ENCODE results near the gene TBX1. TPM values are rescaled to one million over a fixed set of nuclear protein-coding genes. Genes with fewer than 3 reads are reported as not detected.

Gene TBX1
- total RNA-seq, 1 experiment from 2014 or later, result 2.6 TPM

DNA sequence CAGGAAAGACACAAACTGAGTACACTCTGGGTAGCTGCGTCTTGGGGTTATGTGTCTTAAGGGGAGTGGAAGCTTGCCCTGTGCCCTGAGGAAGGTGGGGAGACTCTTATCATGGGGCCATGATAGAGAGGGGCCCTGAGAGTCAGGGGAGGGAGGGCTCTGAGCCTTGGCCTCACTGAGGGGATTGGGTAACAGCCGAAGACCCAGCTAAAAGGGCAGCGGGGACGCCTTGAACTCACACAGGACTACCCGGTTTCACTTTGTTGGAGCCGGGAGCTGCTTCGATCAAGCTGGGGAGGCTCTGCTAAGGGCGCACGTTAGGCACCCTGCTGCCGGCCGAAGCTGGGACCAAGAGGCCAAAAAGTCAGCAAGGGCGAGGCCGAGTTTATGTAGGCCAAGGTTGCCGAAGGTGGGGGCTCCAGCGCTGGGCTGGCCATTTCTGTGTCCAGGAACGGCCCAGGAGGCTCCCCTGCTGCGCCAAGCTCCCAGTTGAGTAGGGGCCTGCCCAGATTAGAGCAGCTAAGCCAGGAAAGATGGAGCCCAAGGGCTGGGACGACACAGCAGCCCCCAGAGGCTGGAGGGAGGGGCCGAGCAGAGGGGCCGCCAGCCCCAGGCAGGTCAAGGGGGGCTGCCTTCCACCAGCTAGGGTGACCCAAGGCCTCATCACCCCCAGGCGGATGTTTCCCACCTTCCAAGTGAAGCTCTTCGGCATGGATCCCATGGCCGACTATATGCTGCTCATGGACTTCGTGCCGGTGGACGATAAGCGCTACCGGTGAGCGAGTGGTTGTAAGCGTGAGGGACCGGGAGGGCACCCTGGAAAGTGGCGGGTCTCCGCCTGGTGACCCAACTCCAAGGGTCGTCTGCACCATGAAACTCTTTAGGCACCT is 2.2 kb downstream of the TBX1 start:
- no peak for DNase-seq (ENCODE audit: extremely low read depth, low read depth)

DNA sequence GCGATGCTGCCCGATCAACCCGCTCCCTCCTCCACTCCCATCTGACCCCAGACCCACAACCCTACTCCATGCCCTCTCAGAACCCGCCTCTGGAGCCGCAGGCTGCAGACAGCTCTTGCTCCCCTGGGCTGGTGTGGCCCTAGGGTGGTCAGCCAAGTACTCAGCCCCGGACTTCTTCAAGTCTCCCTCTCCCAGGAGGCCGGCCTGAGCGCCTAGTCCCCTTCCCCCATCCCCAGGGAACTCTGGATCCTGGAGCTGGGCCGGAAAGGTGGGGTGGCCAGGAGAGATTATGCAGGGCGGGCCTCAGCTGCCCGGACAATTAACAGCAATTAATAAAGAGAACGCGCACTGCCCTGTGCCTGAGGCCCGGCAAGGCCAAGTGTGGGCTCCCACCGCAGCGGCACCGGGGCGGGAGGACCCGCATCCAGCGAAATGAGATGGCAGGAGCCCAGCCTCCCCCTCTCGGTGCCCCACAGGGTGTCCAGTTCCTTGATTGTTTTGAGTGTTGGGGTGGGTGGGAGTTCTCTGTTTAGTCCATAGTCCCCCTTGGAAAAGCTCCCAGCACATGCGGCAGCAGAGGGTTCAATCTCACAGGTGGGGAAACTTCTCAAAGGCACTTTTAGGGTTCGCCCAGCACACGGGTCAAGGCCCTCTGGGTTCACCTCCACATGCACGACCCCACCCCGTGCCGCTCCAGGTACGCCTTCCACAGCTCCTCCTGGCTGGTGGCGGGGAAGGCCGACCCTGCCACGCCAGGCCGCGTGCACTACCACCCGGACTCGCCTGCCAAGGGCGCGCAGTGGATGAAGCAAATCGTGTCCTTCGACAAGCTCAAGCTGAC is 3.1 kb downstream of the TBX1 start:
- no peak for DNase-seq (ENCODE audit: extremely low read depth, low read depth)

GRCh38 chr22:19764299-19764593 is 3.7 kb downstream of the TBX1 start:
- no peak for DNase-seq (ENCODE audit: extremely low read depth, low read depth)

DNA sequence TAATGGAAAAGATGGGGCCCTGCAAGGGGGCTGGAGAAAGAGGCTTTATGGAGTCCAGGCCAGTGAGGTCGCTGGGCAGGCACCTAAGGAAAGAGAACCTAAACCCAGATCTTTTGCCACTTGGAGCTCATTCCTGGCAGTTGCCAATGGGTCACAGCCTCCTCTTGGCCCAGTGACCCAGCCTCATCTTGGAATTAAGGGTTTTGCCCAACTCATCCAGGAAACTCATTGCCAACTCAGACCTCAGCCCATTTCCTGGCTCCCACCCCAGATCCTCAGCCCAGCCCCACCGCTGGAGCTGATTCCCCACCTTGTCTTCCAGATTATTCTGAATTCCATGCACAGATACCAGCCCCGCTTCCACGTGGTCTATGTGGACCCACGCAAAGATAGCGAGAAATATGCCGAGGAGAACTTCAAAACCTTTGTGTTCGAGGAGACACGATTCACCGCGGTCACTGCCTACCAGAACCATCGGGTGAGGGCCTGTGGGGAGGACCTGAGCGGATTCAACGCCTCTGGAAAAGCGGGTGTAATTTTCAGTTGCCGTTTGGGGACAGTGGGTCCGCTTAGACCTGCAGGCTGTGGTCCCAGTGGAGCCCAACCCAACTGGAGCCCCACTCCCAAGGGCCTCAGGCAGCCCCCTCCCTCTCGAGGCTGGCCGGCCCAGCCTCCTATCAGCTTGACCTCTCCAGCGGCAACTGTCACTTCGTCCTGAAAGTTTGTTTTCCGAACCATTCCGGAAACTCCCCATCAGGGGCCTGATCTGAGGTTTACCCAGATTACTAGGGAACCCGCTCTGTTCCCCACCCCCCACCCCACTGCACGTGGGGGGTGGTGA is 4.3 kb downstream of the TBX1 start:
- DNase-seq (ENCODE audit: extremely low read depth, low read depth), result no peak

DNA sequence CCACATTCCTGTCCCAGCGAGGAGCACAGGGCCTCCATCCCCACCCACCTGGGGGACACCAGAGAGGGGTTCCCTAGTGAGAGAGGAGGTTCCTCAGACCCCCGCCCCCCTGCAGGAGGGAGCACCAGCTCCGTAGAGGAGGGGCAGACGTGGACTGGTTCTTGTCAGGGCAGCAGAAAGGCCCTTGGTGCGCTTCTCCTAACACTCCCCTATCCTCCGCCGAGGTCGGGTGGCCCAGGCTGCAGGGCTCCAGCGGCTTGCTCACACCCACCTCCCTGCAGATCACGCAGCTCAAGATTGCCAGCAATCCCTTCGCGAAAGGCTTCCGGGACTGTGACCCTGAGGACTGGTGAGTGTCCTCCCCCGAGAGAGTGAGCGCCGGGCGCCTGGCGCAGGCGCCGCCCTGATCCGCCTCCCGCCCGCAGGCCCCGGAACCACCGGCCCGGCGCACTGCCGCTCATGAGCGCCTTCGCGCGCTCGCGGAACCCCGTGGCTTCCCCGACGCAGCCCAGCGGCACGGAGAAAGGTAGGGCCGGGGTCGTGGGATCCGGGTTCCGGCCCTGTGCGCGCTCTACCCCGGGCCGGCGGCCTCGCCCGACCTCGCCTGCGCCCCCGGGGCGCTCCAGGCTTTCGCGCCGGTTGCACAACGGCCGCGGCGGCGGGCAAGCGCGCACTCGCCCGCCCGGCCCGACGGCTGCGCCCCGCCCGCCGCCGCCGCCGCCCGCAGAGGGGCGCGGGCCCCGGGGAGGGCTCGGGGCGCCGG is 5.1 kb downstream of the TBX1 start:
- DNase-seq (ENCODE audit: extremely low read depth, low read depth), result no peak

- no peak for DNase-seq (ENCODE audit: extremely low read depth, low read depth)
Observed at GRCh38 chr22:19766240-19766510, 5.6 kb downstream of the TBX1 start.

DNA sequence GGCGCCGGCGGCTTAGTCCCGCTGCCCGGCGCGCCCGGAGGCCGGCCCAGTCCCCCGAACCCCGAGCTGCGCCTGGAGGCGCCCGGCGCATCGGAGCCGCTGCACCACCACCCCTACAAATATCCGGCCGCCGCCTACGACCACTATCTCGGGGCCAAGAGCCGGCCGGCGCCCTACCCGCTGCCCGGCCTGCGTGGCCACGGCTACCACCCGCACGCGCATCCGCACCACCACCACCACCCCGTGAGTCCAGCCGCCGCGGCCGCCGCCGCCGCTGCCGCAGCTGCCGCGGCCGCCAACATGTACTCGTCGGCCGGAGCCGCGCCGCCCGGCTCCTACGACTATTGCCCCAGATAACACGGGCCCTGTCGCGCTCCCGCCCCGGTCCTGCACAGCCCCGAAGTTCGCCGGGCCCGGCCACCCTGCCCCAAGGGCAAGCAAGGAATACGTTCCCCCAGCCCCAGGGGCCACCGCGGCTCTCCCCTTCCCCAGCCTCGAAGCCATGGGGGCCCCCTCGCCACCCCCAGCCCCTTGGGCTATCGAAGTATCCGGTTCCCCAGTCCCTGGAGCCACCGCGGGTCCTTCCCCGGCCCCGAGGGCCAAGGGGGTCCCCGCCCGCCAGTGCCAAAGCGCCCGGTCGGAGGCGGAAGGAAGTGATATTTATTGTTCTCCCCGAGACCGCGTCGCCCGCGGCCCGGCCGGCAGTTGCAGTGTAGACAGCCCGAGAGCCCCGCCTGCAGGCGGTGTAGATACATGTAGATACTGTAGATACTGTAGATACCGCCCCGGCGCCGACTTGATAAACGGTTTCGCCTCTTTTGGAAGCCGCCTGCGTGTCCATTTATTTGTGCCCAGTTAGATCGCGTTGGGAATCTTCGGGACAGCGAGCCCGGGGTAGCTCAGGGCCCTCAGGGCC is 6.2 kb downstream of the TBX1 start:
- DNase-seq (ENCODE audit: extremely low read depth, low read depth), result no peak

- no peak for DNase-seq (ENCODE audit: extremely low read depth, low read depth)
Observed at GRCh38 chr22:19767427-19768341, 7.1 kb downstream of the TBX1 start.

DNA sequence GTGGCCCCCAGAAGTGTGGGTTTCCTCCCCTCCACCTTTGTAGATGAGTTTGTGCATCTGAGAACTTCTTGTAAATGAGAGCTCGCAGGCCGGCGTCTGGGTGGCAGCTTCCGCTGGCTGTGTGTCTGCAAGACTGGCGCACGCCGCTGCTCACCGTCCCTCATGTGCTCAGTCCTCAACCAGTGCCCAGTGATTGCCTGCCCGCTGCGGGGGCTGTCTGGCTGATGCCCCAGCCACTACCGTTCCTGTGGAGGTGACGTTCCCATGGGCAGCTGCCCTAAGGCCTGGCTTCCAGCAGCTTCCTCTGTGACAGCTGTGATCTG is 8.8 kb downstream of the TBX1 start:
- DNase-seq (ENCODE audit: extremely low read depth, low read depth), result no peak

- no peak for DNase-seq (ENCODE audit: extremely low read depth, low read depth)
Observed at GRCh38 chr22:19770349-19771220, 10.0 kb downstream of the TBX1 start.

- no peak for DNase-seq (ENCODE audit: extremely low read depth, low read depth)
Observed at GRCh38 chr22:19772422-19772672, 11.8 kb downstream of the TBX1 start.

GRCh38 chr22:19772673-19773469 is 12.3 kb downstream of the TBX1 start:
- DNase-seq (ENCODE audit: extremely low read depth, low read depth), result no peak

- DNase-seq (ENCODE audit: extremely low read depth, low read depth), result no peak
Observed at GRCh38 chr22:19773470-19774040, 13.0 kb downstream of the TBX1 start.

GRCh38 chr22:19774628-19775027 is 14.1 kb downstream of the TBX1 start:
- no peak for DNase-seq (ENCODE audit: extremely low read depth, low read depth)

GRCh38 chr22:19775496-19776325 is 15.1 kb downstream of the TBX1 start:
- DNase-seq (ENCODE audit: extremely low read depth, low read depth), result no peak

Data from NCI-H460 (cell line).